DND-41 (cell line): ENCODE data around the gene CCS.
"Not testable (repeated sequence)": the region's sequence is repeated elsewhere in the genome, so short reads cannot be mapped to it uniquely, and the experiment has no call there.

Source experiments
- ATAC-seq: fragments of 200-7000 bp; cut with Tn5 transposase; 3 replicates; pipeline ENCODE4 v1.9.1; 2021; ENCODE audit warnings: low read depth; ENCODE audit not compliant: insufficient read depth
- DNase-seq: peaks from one replicate; pipeline ENCODE4 v3.0.0-alpha.2; 2020
- H2AFZ ChIP-seq: 2 replicates; pipeline ENCODE4 v1.6.0; 2012; ENCODE audit warnings: low read depth, low read length
- H3K27ac ChIP-seq: 2 replicates; pipeline ENCODE4 v1.5.1; 2012; ENCODE audit warnings: low read length, inconsistent platforms
- H3K27me3 ChIP-seq: fragments of 200-600 bp; sonication (generic); 2 replicates; pipeline ENCODE4 v1.6.0; 2012; ENCODE audit warnings: low read length, mild to moderate bottlenecking, inconsistent platforms; ENCODE audit not compliant: insufficient read depth, poor library complexity
- H3K36me3 ChIP-seq: 2 replicates; pipeline ENCODE4 v1.5.1; 2012; ENCODE audit warnings: low read length, inconsistent platforms; ENCODE audit not compliant: insufficient read depth
- H3K4me1 ChIP-seq: 2 replicates; pipeline ENCODE4 v1.5.1; 2012; ENCODE audit warnings: mild to moderate bottlenecking, low read length; ENCODE audit not compliant: insufficient read depth
- H3K4me2 ChIP-seq: 2 replicates; pipeline ENCODE4 v1.6.0; 2012; ENCODE audit warnings: mild to moderate bottlenecking, moderate library complexity, low read length, inconsistent platforms; ENCODE audit not compliant: insufficient read depth
- H3K4me3 ChIP-seq, 2 experiments: fragments of 200-600 bp in 1 of 2; shearing (Covaris generic) in 1 of 2; 2 replicates each; pipeline ENCODE4 v1.5.1; 2012 to 2016; ENCODE audit warnings: inconsistent platforms in 2 of 2, low read length in 2 of 2, mild to moderate bottlenecking in 2 of 2, low read depth in 1 of 2, moderate library complexity in 1 of 2
- H3K79me2 ChIP-seq: 2 replicates; pipeline ENCODE4 v1.6.0; 2012; ENCODE audit warnings: low read length, inconsistent platforms; ENCODE audit not compliant: insufficient read depth
- H3K9ac ChIP-seq: 2 replicates; pipeline ENCODE4 v1.6.0; 2012; ENCODE audit warnings: low read depth, mild to moderate bottlenecking, inconsistent platforms, low read length, moderate library complexity
- H3K9me3 ChIP-seq: 2 replicates; pipeline ENCODE4 v1.5.1; 2012; ENCODE audit warnings: low read length, moderate library complexity, mild to moderate bottlenecking, inconsistent platforms; ENCODE audit not compliant: insufficient read depth, severe bottlenecking
- H4K20me1 ChIP-seq: 2 replicates; pipeline ENCODE4 v1.6.0; 2012; ENCODE audit warnings: low read length; ENCODE audit not compliant: insufficient read depth
- EZH2 ChIP-seq: IDR thresholded peaks from 3 replicates; pipeline ENCODE4 v1.6.1; 2012; ENCODE audit warnings: borderline replicate concordance, low read depth, mild to moderate bottlenecking, moderate library complexity, low read length, inconsistent platforms; ENCODE audit not compliant: severe bottlenecking
- TF ChIP-seq, protein P1 (sequence below): IDR thresholded peaks from 2 replicates; pipeline ENCODE4 v1.5.1; 2012; ENCODE audit warnings: borderline replicate concordance, low read length, moderate library complexity, mild to moderate bottlenecking; ENCODE audit not compliant: poor library complexity, severe bottlenecking; ENCODE audit errors: extremely low read depth

Gene CCS

DNA sequence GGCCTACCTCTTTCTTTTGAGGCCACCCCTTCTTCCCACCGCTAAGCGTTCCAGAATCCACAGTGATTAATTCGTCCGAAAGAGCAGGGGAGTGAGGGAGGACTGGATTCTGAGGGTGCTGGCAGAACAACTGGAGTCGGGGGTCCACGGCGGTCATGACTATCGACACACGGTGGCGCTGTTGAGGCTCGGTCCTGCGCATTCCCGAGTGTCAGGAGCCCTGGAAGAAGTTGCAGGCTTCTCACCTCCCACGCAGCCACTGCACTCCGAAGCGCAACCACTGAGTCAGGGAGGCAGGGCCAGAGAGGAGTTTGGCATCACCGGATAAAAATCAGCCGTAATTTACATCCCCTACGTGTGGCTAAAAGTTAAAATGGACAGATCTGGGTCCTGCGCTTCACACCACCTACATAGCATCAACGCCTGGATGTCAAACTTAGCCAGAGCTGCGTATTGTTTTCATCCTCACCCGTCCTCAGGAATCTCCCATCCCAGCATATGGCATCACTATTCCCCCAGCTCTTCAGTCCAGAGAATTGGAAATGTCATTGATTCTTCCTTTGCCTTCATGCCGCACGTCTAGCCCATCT lies 13.9 kb upstream of the CCS start:
- H3K79me2 ChIP-seq: no peaks in the 10 kb centered on the region
- peaks cover 5% of the 10 kb centered on the region for H3K9me3 ChIP-seq
- DNase-seq (peak; percentile 72), ATAC-seq (peak; percentile 93)
- H3K27ac ChIP-seq: no peak overlapping the region
- peak overlapping the region; percentile 56 for H2AFZ ChIP-seq
- TF ChIP-seq, protein P1, sequence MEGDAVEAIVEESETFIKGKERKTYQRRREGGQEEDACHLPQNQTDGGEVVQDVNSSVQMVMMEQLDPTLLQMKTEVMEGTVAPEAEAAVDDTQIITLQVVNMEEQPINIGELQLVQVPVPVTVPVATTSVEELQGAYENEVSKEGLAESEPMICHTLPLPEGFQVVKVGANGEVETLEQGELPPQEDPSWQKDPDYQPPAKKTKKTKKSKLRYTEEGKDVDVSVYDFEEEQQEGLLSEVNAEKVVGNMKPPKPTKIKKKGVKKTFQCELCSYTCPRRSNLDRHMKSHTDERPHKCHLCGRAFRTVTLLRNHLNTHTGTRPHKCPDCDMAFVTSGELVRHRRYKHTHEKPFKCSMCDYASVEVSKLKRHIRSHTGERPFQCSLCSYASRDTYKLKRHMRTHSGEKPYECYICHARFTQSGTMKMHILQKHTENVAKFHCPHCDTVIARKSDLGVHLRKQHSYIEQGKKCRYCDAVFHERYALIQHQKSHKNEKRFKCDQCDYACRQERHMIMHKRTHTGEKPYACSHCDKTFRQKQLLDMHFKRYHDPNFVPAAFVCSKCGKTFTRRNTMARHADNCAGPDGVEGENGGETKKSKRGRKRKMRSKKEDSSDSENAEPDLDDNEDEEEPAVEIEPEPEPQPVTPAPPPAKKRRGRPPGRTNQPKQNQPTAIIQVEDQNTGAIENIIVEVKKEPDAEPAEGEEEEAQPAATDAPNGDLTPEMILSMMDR: peak; percentile 90
- TF ChIP-seq EZH2: no peak
- no peaks in the 10 kb centered on the region for H3K36me3 ChIP-seq
- H3K4me1 ChIP-seq: peaks cover 4% of the 10 kb centered on the region
- no peak overlapping the region for H3K4me3 ChIP-seq
- no peaks in the 10 kb centered on the region for H3K27me3 ChIP-seq
- no peak overlapping the region for H3K9ac ChIP-seq
- H4K20me1 ChIP-seq: no peaks in the 10 kb centered on the region
- H3K4me2 ChIP-seq: peak overlapping the region; percentile 46

DNA sequence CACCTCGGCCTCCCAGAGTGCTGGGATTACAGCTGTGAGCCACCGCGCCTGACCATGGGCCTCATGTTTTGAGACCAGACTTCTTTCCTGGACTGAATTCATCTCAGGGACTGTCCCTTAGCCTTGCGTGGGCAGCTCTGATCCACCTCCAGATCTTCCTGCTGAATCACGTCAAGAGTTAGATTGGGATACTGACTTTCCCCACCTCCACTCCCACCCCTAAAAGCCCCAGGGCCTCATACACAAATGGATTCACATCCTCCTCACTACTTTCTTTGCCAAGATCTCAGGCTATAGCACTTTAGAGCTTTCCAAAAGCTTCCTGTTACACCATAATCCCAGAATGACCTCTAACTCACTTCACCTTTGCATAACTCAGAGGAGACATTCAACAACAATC lies 12.2 kb upstream of the CCS start:
- ATAC-seq (no peak), DNase-seq (no peak)
- Histone ChIP-seq H3K36me3 (no peaks in the 10 kb centered on the region), H4K20me1 (no peaks in the 10 kb centered on the region), H3K9me3 (peaks cover 5% of the 10 kb centered on the region), H3K27ac (no peak overlapping the region), H3K9ac (no peak overlapping the region), H3K79me2 (no peaks in the 10 kb centered on the region), H3K4me2 (no peak overlapping the region), H3K4me1 (peaks cover 4% of the 10 kb centered on the region), H2AFZ (no peak overlapping the region), H3K27me3 (no peaks in the 10 kb centered on the region), H3K4me3 (no peak overlapping the region)
- TF ChIP-seq, protein P1: no peak
- no peak for TF ChIP-seq EZH2

DNA sequence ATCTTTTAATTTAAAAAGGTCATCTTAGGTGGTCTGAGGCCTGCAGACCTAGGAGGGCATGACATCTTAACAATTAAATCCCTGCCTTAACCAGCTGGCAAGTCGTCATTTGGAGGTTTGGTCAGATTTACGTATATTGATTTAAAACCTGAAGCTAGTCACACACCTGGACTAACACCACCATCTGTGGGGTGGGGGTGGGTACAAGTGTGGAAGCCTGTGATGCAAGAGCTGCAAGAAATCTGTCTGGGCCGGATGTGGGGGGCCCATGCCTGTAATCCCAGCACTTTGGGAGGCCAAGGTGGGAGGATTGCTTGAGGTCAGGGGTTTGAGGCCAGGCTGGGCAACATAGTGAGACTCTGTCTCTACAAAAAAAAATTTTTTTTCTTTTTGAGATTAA lies 11.7 kb upstream of the CCS start:
- no peak for ATAC-seq

DNA sequence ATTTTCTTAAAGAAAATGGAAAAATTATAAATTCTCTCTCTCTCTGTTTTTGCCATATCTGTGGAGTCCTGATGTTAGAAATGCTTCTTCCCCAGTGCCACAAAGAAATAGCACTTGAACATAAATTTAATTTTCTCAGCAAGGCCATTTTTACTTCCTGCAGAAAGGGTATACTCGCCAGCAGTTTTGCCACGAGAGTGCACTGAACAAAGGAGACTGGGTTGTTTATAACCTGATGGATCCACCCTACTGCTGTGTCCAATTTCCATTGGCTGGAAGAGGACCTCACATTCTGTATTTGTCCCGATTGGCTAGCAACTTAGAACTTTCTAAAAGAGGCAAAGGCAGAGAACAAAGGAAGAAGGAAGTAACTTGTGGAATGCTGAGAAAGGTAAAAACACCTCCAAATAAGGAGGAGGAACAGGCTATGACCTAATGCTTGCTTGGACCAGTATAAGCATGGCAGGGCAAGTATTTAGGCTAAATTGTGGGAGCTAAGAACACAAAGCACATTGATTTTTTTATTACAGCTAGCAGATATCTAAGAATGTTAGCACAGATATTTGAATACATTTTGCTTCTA lies 10.3 kb upstream of the CCS start:
- not testable (repeated sequence) for H3K9me3 ChIP-seq, H3K27ac ChIP-seq

More for the DNA sequence above, 11.7 kb upstream of the CCS start:
- Histone ChIP-seq H3K4me1 (peaks cover 4% of the 10 kb centered on the region), H3K36me3 (no peaks in the 10 kb centered on the region), H2AFZ (no peak overlapping the region), H3K79me2 (no peaks in the 10 kb centered on the region), H3K4me3 (no peak overlapping the region), H3K27me3 (no peaks in the 10 kb centered on the region), H3K9ac (no peak overlapping the region), H3K27ac (no peak overlapping the region), H3K4me2 (no peak overlapping the region), H3K9me3 (peaks cover 5% of the 10 kb centered on the region), H4K20me1 (no peaks in the 10 kb centered on the region)
- TF ChIP-seq, protein P1: no peak
- no peak for TF ChIP-seq EZH2
- DNase-seq: no peak

DNA sequence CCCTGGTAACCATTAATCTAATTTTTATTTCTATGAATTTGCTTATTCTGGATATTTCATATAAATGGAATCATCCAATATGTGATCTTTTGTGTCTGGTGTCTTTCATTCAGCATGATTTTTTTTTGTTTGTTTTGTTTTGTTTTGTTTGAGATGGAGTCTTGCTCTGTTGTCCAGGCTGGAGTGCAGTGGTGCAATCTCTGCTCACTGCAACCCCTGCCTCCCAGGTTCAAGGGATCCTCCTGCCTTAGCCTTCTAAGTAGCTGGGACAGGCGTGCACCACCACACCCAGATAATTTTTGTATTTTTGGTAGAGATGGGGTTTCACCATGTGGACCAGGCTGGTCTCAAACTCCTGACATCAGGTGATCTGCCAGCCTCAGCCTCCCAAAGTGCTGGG lies 7.5 kb upstream of the CCS start:
- H3K4me1 ChIP-seq, ATAC-seq, H3K4me2 ChIP-seq, H3K4me3 ChIP-seq, H3K9ac ChIP-seq, H2AFZ ChIP-seq, H4K20me1 ChIP-seq, H3K36me3 ChIP-seq, DNase-seq, H3K27me3 ChIP-seq, H3K27ac ChIP-seq, H3K79me2 ChIP-seq, H3K9me3 ChIP-seq: not testable (repeated sequence)

More for the DNA sequence above, 10.3 kb upstream of the CCS start:
- H3K4me3 ChIP-seq, H2AFZ ChIP-seq, H3K79me2 ChIP-seq, H3K4me1 ChIP-seq, ATAC-seq, H4K20me1 ChIP-seq, H3K27me3 ChIP-seq, DNase-seq, H3K9ac ChIP-seq, H3K4me2 ChIP-seq, H3K36me3 ChIP-seq: not testable (repeated sequence)
